Muscle layer of colon (tissue), 2 donors: ENCODE measurements around the gene GSDME.

Experiments
- H3K27ac ChIP-seq: one replicate; pipeline ENCODE4 v1.7.0; 2013; ENCODE audit warnings: low read depth, mild to moderate bottlenecking, low read length, moderate library complexity
- H3K27me3 ChIP-seq, 2 donors: one replicate each; pipeline ENCODE4 v1.7.0; 2013; ENCODE audit warnings: low read length in 2 of 2, mild to moderate bottlenecking in 2 of 2; ENCODE audit not compliant: insufficient read depth in 2 of 2, control insufficient read depth in 1 of 2
- H3K36me3 ChIP-seq: one replicate; pipeline ENCODE4 v1.7.0; 2013; ENCODE audit warnings: mild to moderate bottlenecking, low read length; ENCODE audit not compliant: insufficient read depth
- H3K4me1 ChIP-seq: one replicate; pipeline ENCODE4 v1.7.0; 2013; ENCODE audit warnings: mild to moderate bottlenecking, low read length; ENCODE audit not compliant: insufficient read depth
- H3K4me3 ChIP-seq, 2 donors: one replicate each; pipeline ENCODE4 v1.7.0; 2013; ENCODE audit warnings: low read length in 2 of 2, low read depth in 1 of 2, mild to moderate bottlenecking in 1 of 2, moderate library complexity in 1 of 2
- H3K9ac ChIP-seq: one replicate; pipeline ENCODE4 v1.7.0; 2013; ENCODE audit warnings: low read length
- H3K9me3 ChIP-seq: one replicate; pipeline ENCODE4 v1.7.0; 2013; ENCODE audit warnings: mild to moderate bottlenecking, low read length
- donor health status: abdominal sarcoma.
- donor health status: Adenocarcinoma of cecum.

Gene GSDME

DNA sequence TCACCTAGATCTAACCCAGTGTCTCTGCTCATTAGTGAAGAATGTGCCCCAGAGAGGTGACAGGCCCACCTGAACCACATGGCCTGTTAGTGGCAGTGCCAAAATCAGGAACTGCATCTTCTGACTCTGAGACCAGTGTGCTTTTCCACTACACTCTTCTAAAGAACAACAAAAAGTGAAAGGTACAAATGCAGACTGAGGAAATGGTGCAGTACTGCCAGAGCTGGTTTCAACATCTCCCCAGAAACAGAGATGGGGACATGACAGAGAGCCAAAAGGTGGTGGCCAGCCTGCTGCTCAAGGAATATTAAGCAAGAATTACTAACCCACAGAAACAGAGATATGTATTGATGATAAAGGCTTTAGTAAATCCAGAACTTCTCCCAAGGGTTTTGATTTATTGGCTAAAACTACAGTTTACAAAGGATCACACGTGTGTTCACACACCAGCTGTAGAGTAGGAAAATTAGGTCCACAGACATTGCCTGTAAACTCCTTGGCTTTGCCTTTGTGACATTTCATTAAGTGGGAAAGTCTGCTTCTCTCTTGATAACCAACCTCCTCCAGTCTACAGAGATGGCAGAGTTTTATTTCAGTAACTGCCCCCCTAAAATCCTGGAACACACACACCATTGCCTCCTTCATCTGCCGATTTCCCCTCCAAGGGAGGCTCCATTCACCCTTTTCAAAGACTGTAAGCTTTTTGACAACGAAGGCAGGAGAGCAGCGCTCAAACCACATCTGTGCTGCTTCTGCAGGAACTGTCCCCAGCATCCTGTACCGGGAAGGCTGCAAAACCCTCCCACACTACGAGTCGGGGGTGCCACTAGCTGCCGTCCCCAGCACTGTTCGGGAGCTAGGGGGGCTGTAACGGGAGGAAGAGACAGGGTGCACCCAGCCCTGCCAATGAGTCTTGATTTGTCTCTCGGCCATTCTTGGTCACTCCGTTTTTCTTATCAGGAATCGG is 29.8 kb downstream of the GSDME start:
- Histone ChIP-seq H3K27me3 (no peaks in the 10 kb centered on the region), H3K36me3 (no peaks in the 10 kb centered on the region), H3K4me3 (no peak overlapping the region), H3K27ac (no peak overlapping the region), H3K9ac (no peak overlapping the region), H3K4me1 (no peaks in the 10 kb centered on the region), H3K9me3 (no peaks in the 10 kb centered on the region)

DNA sequence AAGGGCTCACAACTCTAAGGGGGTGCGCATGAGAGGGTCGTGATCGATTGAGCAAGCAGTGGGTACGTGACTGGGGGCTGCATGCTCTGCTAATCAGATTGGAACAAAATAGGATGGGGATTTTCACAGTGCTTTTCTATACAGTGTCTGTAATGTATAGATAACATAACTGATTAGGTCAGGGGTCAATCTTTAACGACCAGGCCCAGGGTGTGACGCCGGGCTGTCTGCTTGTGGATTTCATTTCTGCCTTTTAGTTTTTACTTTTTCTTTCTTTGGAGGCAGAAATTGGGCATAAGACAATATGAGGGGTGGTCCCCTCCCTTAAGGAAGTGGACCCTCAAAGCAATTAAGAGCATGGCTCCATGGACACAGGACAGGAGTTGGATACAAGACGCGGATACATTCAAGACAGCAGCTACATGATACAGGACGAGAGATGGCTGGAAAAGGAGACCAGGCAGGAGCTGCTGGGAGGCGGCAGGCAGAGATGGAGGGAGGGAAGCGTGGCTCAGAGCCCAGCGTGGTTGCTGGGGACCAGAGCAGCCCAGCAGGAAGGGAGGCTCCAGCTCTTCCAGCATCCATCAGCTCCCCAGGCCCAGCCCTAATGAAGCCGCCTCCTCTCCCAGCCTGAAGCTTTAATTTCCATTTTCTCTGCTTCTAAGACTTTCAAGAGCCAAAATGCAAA is 31.6 kb downstream of the GSDME start:
- H3K9ac ChIP-seq: no peak overlapping the region
- H3K27ac ChIP-seq: no peak overlapping the region
- H3K4me3 ChIP-seq: no peak overlapping the region
- H3K27me3 ChIP-seq: no peaks in the 10 kb centered on the region
- no peaks in the 10 kb centered on the region for H3K9me3 ChIP-seq
- no peaks in the 10 kb centered on the region for H3K36me3 ChIP-seq
- H3K4me1 ChIP-seq: no peaks in the 10 kb centered on the region

DNA sequence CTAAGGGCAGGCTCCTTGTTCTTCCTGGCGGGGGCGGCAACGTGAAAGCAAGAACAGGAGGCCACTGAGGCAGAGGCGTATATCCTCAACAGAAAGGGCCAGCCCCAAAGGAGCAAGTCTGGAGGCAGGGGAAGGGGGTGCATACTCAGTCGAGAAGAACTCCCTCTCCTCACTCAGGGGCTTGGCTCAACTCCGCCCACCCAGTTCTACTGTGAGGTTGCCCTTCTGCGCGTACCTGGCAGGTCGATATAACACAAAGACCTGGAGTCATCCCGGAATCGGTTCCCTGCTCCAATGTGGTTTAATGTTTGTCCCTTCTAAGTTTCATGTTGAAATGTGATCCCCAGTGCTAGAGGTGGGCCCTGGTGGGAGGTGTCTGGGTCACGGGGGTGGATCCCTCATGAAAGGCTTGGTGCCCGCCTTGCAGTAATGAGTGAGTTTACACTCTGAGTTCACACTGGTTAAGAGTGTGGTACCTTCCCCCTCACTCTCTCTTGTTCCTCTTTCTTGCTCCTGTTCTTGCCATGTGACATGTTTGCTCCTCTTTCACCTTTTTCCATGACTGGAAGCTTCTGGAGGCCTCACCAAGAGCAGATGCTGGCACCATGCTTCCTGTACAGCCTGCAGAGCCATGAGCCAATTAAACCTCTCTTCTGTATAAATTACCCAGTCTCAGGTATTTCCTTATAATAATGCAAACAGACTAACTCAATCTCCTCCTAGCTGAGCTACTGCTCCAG is 32.6 kb downstream of the GSDME start:
- Histone ChIP-seq H3K27me3 (no peaks in the 10 kb centered on the region), H3K27ac (no peak overlapping the region), H3K4me1 (no peaks in the 10 kb centered on the region), H3K9me3 (no peaks in the 10 kb centered on the region), H3K9ac (no peak overlapping the region), H3K36me3 (no peaks in the 10 kb centered on the region), H3K4me3 (no peak overlapping the region)

DNA sequence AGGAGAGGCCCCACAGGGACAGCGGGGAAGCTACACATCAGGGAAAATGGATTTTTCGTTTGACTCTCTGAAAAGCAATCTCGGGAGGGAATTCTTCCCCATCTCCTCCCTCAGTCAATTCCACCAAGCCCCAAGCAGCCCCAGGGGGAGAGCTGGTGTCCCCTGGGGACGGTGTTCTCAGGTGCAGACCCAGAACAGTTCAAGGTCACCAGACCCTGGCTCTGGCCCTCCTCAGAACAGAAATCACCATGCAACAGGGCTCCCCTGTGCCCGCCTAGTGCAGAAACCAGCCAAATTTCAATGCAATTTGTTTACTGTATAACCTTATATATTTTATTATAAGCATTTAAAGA is 34.1 kb downstream of the GSDME start:
- Histone ChIP-seq H3K27ac (no peak overlapping the region), H3K4me3 (no peak overlapping the region), H3K4me1 (no peaks in the 10 kb centered on the region), H3K9me3 (no peaks in the 10 kb centered on the region), H3K36me3 (no peaks in the 10 kb centered on the region), H3K27me3 (no peaks in the 10 kb centered on the region), H3K9ac (no peak overlapping the region)

DNA sequence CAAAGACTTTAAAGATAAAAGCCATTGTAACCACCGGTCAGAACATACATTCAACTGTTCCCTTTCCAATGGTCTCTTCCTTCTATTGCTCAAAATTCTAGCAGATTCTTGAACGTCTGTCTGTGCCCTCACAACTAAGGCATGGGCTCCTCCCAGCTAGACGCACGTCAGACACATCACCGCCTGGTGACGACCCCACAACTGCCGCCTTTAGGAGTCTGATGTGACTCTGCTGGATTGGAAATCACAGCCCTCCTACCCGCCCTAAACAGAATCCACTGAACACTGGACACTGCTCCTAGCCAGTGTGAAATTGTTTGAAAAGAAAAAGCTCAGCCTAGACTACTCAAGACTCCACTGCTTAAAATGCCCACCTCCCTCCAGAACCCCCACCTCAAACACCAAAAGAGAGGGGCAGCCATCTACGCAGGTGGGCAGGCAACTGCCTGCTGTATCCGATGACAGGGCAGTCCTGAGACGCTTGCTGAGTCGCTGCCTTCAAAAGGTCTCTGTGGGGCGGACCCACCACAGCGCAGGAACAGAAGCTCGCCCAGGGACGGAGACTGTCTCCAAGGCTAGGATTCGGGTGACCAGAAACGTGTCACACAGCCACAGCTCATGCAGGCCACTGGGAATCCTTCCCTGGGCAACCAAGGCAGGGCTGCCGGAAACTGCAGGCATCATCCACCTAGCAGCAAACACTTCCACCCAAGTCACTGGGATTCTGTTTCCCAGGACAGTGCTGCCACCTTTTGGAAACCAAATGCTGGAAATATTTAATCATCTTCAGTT is 34.7 kb downstream of the GSDME start:
- Histone ChIP-seq H3K9me3 (no peaks in the 10 kb centered on the region), H3K27me3 (no peaks in the 10 kb centered on the region), H3K4me1 (no peaks in the 10 kb centered on the region), H3K36me3 (no peaks in the 10 kb centered on the region), H3K27ac (no peak overlapping the region), H3K9ac (no peak overlapping the region), H3K4me3 (no peak overlapping the region)

DNA sequence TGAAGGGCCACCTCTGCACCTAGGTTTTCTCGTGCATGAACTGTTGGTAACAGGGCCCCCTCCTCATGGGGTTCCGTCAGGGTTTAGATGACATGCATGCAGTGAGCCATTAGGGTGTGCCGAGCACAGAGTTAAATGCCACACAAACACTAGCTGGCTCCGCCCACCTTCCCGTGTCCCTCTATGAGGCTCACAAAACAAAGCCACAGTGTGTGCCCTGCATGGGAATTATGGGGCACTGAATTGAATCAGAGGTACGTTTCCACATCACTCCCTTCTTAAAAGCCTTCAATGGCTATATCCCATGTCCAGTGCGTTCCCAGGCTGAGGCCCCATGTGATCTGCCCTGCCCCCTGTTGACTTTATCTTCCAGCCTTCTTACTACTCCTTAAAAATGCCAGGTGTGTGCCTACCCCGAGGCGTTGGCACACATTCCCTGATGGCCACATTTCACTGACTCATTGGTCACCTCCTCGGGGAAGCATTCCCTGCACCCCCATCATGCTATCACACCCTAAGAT is 35.7 kb downstream of the GSDME start:
- H3K36me3 ChIP-seq: no peaks in the 10 kb centered on the region
- no peaks in the 10 kb centered on the region for H3K27me3 ChIP-seq
- no peaks in the 10 kb centered on the region for H3K9me3 ChIP-seq
- H3K27ac ChIP-seq: no peak overlapping the region
- H3K9ac ChIP-seq: no peak overlapping the region
- no peak overlapping the region for H3K4me3 ChIP-seq
- no peaks in the 10 kb centered on the region for H3K4me1 ChIP-seq

DNA sequence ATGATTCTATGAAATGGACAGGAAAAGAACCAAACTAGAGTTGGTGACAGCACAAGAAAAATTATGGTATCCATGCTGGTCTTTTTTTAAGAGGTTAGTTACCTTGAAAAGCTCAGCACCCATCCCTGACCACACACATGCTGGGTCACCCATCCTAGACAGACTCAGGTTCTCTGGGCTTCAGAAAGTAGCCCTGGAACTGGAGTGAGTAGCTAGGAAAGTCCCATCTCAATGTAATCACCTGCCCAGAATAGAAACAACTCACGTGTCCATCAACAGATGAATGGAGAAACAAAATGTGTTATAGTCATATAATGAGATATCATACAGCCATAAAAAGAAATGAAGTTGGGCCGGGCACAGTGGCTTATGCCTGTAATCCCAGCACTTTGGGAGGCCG is 37.0 kb downstream of the GSDME start:
- Histone ChIP-seq H3K4me3 (no peak overlapping the region), H3K27me3 (no peaks in the 10 kb centered on the region), H3K9ac (no peak overlapping the region)

DNA sequence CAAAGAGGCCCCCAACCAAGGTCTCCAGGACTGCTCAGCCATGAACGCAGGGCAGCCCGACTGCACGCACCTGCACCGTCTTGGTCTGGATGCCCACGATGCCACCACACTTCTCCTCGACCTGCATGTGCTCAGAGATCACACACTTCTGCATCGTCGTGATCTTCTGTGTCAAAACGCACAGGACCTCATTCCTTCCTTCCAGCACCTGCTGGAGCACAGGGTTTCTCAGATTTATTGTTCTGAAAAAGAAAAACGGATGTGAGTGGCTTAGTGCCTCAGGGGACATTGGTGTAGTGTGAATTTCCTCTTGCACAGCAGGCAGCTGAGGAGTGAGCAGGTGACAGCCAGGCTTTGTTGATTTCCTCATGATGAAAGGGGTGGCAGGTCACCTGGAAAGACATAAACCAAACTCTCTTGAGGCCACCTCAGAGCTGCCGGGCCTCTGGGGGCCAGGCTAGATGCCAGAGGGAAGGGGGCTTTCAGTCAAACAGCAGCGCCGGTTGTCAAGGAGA is 38.2 kb downstream of the GSDME start:
- H3K27me3 ChIP-seq: no peaks in the 10 kb centered on the region
- H3K9ac ChIP-seq: no peak overlapping the region
- H3K36me3 ChIP-seq: no peaks in the 10 kb centered on the region
- no peaks in the 10 kb centered on the region for H3K4me1 ChIP-seq
- no peak overlapping the region for H3K4me3 ChIP-seq
- no peak overlapping the region for H3K27ac ChIP-seq
- H3K9me3 ChIP-seq: no peaks in the 10 kb centered on the region

More for the DNA sequence above, 37.0 kb downstream of the GSDME start:
- no peak overlapping the region for H3K27ac ChIP-seq
- H3K36me3 ChIP-seq: no peaks in the 10 kb centered on the region
- H3K4me1 ChIP-seq: no peaks in the 10 kb centered on the region
- no peaks in the 10 kb centered on the region for H3K9me3 ChIP-seq

DNA sequence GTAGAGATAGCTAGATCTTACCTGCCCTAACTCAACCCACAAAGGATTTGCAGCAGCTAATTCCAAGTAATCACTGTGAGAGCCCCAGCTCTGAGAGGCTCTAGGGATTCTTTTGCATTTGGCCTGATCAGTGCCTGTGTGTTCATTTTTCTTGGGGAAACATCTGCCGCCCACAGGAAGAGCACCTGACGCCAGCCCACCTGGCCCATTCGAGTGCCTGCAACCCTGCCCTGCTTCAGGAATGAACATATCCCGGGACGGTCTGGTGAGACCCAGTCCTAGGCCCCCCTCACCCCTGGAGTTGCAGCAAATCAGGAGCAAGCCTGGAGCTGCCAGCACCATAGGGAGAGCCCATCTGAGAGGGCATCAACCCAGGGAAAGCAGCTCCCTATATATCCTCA is 38.8 kb downstream of the GSDME start:
- Histone ChIP-seq H3K9ac (no peak overlapping the region), H3K4me1 (no peaks in the 10 kb centered on the region), H3K9me3 (no peaks in the 10 kb centered on the region), H3K27ac (no peak overlapping the region), H3K27me3 (no peaks in the 10 kb centered on the region), H3K36me3 (no peaks in the 10 kb centered on the region), H3K4me3 (no peak overlapping the region)

DNA sequence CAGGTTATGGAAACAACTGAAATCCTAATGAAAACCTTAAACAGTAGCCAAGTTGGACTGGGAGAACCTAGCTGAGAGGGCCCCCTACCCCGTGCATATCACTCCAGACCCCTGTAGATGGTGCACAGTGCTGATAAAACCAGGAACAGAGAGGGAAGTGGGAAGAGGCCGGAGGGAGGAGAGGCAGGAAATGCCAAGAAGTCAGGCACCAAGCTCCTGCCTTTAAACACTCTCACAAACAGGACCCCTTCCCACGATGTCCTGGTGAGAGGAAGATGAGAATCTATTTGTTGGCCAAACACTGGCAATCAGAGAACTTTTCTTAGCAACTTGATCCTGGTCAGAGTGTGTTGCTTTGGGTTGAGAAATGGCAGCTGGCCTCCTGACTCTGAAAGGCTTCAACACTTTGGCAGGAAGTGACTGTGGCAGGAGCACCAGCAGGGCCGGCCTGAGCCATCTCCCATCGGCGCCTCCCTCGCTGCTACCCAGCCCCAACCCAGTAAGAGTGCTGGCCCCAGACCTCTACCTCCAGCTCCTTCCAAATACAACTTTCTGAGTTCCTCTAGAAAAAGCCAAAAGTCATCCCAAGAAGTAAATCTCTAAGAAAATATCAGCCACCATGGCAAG is 39.5 kb downstream of the GSDME start:
- H3K4me3 ChIP-seq: no peak overlapping the region
- H3K27me3 ChIP-seq: no peaks in the 10 kb centered on the region
- no peak overlapping the region for H3K27ac ChIP-seq
- H3K9me3 ChIP-seq: no peaks in the 10 kb centered on the region
- H3K9ac ChIP-seq: no peak overlapping the region
- no peaks in the 10 kb centered on the region for H3K36me3 ChIP-seq
- H3K4me1 ChIP-seq: no peaks in the 10 kb centered on the region
